Brain microvascular endothelial cell (primary cell): ENCODE measurements around the gene PLXNB1.

Source experiments
- DNase-seq: peaks from one replicate; pipeline ENCODE4 v3.0.0-alpha.2; 2020
- H3K27ac ChIP-seq: fragments of 250-450 bp; sonication (Bioruptor Pico); 2 replicates; pipeline ENCODE4 v1.5.1; 2020; ENCODE audit warnings: mild to moderate bottlenecking, moderate library complexity
- H3K27me3 ChIP-seq: fragments of 250-450 bp; sonication (Bioruptor Pico); replicated peaks from 2 replicates; pipeline ENCODE4 v1.5.1; 2020; ENCODE audit warnings: mild to moderate bottlenecking
- H3K36me3 ChIP-seq: fragments of 250-450 bp; sonication (Bioruptor Pico); replicated peaks from 2 replicates; pipeline ENCODE4 v1.5.1; 2020; ENCODE audit warnings: mild to moderate bottlenecking
- H3K4me3 ChIP-seq: 2 replicates; pipeline ENCODE4 v1.5.1; 2011; ENCODE audit warnings: low read depth, mild to moderate bottlenecking, control low read depth, low read length, moderate library complexity
- in situ Hi-C: cut with HindIII; loops from 2 replicates; pipeline ENCODE4 v1.10.0; 2017; ENCODE audit warnings: low sequenced_read_pairs, low pct_ligation_motif_present
- TF ChIP-seq, protein P1 (sequence below): IDR thresholded peaks from 2 replicates; pipeline ENCODE4 v1.5.1; 2011; ENCODE audit warnings: low read depth, mild to moderate bottlenecking, moderate library complexity, low read length, control low read depth, inconsistent platforms; ENCODE audit errors: missing control alignments

Gene PLXNB1

DNA sequence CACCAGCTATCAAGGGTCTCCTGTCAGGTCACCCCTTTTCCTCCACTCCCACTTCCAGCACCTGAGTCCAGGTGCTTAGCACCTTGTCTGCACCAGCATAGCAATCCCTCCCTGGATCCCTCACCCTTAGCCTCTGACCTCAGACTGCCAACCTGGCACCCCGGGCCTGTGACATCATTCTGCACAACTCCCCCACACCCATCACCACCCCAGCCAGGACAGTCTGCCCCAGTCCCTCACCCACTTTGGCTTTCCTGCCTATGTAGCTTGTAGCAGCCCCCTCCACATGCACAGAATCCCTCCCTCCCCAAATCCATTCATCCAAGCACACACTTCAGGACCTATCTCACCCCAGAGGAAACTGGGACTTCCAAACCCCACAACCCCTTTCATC, 819 bp upstream of the PLXNB1 start:
- no peak for DNase-seq
- no peak overlapping the region for H3K27ac ChIP-seq
- TF ChIP-seq, protein P1, sequence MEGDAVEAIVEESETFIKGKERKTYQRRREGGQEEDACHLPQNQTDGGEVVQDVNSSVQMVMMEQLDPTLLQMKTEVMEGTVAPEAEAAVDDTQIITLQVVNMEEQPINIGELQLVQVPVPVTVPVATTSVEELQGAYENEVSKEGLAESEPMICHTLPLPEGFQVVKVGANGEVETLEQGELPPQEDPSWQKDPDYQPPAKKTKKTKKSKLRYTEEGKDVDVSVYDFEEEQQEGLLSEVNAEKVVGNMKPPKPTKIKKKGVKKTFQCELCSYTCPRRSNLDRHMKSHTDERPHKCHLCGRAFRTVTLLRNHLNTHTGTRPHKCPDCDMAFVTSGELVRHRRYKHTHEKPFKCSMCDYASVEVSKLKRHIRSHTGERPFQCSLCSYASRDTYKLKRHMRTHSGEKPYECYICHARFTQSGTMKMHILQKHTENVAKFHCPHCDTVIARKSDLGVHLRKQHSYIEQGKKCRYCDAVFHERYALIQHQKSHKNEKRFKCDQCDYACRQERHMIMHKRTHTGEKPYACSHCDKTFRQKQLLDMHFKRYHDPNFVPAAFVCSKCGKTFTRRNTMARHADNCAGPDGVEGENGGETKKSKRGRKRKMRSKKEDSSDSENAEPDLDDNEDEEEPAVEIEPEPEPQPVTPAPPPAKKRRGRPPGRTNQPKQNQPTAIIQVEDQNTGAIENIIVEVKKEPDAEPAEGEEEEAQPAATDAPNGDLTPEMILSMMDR = no peak
- H3K36me3 ChIP-seq = peaks cover 2% of the 10 kb centered on the region
- no peak overlapping the region for H3K4me3 ChIP-seq
- no peaks in the 10 kb centered on the region for H3K27me3 ChIP-seq
- in situ Hi-C loops = loop anchor here (25.0 kb wide), 1 partner anchor 168 kb away; no protein-coding TSS in a partner anchor

GRCh38 chr3:48429317-48429959, 448 bp downstream of the PLXNB1 start:
- no peak for DNase-seq
- Histone ChIP-seq H3K36me3 (peaks cover 2% of the 10 kb centered on the region), H3K27me3 (no peaks in the 10 kb centered on the region), H3K4me3 (peak overlapping the region; percentile 65), H3K27ac (no peak overlapping the region)
- TF ChIP-seq, protein P1 = no peak
- in situ Hi-C loops = loop anchor here (25.0 kb wide), 1 partner anchor 167 kb away; no protein-coding TSS in a partner anchor

GRCh38 chr3:48428572-48429316, 1.1 kb downstream of the PLXNB1 start:
- no peak for DNase-seq
- Histone ChIP-seq H3K27me3 (no peaks in the 10 kb centered on the region), H3K36me3 (peaks cover 2% of the 10 kb centered on the region), H3K4me3 (peak overlapping the region; percentile 65), H3K27ac (no peak overlapping the region)
- in situ Hi-C loops = loop anchor here (25.0 kb wide), 1 partner anchor 166 kb away; no protein-coding TSS in a partner anchor
- TF ChIP-seq, protein P1 = no peak

GRCh38 chr3:48428088-48428571, 1.8 kb downstream of the PLXNB1 start:
- H3K27me3 ChIP-seq = no peaks in the 10 kb centered on the region
- no peak for DNase-seq
- TF ChIP-seq, protein P1 = no peak
- peak overlapping the region; percentile 65 for H3K4me3 ChIP-seq
- in situ Hi-C loops = loop anchor here (25.0 kb wide), 1 partner anchor 166 kb away; no protein-coding TSS in a partner anchor
- H3K36me3 ChIP-seq = peaks cover 3% of the 10 kb centered on the region
- H3K27ac ChIP-seq = no peak overlapping the region

DNA sequence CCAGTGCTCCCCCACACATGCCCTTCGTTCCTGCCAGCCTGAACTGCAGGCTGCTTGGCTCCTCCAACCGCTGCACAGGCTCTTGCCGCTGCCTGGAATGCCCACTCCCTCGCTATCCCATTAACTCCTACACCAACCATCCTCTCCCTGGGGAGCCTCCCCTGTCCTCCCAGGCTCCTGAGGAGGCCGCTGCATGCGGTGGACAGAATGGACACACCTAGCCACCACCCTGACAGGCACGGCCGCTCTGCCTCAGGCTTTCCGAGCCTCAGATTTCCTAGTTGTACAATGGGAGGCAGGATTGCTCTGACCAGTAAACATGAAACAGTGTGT, 2.3 kb downstream of the PLXNB1 start:
- in situ Hi-C loops = loop anchor here (25.0 kb wide), 1 partner anchor 165 kb away; no protein-coding TSS in a partner anchor
- no peak for DNase-seq
- TF ChIP-seq, protein P1 = no peak
- H3K4me3 ChIP-seq = no peak overlapping the region
- no peak overlapping the region for H3K27ac ChIP-seq
- no peaks in the 10 kb centered on the region for H3K27me3 ChIP-seq
- peaks cover 3% of the 10 kb centered on the region for H3K36me3 ChIP-seq
